NCI-H2227 (cell line): ENCODE measurements around the gene TBCA.

Experiments
- DNase-seq: peaks from one replicate; lab custom pipeline; 2025; ENCODE audit not compliant: unreplicated experiment; lab: John Stamatoyannopoulos, UW

The TBCA gene

DNA sequence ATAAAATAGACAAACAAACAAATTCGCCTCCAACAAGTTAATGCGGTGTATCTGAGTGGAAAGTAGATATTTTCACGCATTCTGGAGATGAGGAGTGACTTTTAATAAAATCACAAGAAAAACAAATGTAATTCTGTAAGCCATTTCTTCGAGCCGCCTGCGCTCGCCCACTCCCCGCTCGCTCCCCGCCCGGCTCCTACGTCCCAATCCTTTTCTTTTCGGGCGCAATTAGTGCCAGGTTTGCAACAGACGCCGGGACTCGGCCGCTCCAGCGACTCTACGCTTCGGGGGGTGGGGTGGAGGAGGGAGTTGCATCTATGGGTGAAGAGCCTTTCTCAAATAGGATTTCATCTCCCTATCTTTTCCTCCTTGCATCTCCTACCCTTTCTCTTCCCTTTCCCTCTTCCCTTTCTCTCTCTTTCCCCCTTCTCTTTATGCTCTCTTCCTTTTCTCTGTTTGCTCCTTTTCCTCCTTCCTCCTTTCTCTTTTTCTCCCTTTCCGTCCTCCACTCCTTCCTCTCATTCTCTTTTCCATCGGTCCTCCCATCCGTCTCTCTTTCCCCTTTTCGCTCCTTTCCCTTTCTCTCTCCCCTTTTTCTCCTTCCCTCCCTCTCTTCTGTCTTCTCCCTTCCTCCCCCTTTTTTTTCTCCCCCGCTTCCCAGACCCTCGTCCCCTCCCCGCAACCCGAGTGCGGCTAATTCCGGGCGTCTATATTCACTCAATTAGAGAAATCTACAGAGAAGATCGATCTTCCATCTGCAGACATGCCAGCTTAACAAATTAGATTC is 131.6 kb downstream of the TBCA start:
- no peak for DNase-seq

DNA sequence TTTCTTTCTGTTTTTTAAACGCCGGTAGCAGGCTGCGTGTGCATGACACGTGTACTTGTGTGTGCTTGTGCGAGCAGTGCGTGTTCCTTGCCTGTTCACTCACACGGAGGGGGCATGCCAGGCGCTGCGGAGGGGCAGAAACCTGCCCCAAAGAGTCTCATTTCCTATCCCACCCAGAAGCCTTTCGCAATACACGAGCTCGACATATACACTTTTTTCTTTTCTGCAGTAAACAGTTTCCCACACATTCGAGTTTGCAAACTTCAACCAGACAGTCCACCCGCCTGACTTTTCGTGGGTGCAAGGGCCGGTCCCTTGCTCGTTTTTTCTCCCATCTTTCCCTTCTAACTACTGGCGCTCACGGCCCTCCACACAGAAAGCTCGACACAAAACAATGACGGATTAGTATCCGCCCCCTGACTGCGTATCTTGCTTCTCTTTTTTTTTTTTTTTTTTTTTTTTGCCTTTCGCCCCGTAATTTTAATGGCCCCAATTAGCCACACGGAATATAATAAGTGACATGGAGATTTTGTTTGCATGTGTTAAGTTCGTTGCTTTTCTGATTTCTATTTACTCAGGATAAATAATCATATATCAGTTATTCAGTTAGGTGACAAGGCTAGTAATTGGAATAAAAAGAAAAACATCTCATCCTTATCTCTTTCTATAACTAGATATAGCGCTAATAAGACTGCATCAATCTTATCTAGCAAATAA is 132.3 kb downstream of the TBCA start:
- DNase-seq, result no peak

DNA sequence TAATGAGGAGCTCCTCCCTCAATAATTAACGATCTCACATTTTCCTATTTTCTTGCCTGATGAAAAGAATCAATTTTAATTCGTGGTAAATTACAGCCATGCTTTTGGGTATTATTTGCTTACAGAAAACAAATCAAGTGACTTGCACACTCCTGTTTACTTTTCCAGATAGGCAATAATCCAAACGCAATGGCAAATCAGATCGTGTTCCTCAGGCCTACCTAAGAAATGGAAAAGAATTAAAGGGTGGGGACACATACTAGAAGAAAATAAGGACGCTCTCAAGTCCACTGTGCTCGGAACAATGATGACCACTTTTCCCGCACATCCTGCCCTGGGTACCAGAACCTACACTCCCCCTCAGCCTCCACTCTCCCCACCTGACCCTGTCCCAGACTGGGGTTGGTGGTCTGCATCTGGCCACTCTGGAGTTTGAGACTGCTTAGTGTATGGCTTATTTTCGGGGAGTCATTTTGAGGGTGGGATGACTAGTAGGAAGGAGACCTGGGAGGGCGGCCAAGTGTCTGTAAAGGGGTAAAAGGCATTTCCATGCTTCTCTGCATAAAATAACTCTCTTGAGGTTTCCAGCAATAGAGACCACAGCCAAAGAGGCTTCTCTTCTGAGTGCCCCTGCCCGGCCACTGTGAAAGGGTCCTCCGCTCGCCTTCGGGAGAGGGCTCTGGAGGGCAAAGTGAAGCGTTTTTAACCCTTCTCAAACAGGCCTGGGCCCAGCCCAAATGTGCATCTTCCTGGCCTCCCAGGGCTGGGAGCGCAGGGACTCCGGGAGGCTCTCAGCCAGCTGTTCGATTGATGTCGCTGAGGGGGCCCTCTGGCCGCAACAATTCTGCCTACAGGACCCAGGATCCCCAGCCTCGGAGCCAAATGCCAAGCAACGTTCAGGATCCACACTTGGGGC is 133.1 kb downstream of the TBCA start:
- no peak for DNase-seq

DNA sequence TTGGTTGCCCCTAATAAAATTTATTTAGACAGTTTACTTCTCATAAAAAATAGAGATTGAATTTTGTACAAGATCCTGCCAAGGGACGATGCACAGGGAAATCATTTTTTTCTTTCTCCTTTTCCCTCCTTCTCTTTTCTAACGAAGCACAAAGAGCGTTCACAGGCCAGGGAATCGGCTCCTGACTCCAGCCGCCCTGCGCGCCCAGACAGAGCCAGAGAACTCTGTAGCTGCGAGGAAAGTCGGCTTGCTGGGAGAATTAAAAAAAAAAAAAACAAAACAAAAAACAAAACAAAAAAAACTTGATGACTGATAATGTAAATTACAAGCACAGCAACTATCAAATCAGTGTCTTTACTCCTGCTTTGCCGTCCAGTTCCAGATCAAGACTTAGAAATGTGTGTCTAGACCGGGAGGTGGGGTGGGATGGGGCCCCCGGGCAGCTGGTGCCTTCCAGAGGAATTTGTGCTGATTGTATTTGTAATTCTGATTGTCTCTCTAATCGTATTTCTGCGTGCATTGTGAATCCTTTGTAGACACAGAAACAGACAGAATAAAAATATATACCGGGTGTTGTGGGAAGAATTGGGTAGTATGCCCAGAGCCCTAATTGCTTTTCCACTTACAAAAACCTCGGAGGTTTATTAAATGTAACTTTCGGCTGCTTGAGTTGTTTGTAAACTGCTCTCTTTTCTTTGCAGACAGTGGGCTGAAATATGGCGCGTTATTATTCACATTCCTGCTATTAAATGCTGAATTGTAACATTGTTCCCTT is 134.0 kb downstream of the TBCA start:
- DNase-seq, result no peak

DNA sequence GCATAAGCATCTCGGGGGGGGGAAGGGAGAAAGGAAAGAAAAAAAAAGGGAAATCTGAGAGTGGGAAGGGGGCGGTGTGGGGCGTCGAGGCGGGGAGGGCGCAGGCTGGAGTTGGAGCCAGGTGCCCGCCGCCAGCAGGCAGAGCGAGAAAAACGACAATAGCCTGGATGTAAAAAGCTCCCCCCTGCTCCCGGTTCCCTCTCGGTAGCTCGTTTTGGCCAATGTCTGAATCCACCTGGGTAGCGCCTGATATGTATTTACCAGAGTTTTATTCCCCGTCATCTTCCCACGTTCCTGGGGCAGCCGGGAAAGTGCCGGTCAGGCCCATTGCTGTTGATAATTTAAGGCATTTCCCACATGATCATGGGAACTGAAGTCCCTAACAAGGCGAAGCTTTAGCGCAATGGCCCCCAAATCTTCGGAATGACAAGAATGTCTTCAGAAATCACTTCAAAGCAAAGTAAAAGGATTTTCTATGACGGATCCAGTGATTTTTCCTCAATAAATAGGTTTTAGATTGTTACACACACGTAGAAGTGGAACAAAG is 134.7 kb downstream of the TBCA start:
- no peak for DNase-seq
